ENCODE measurements around the gene MS4A12.
"Not testable (repeated sequence)": the region's sequence is repeated elsewhere in the genome, so short reads cannot be mapped to it uniquely, and the experiment has no call there.

The MS4A12 gene

GRCh38 chr11:60492488-60493009 is at the start of gene MS4A12:
Gene MS4A12 (plus strand): TSS chr11:60492778. CDS start chr11:60497319, 4,541 bp downstream.
- no peak for DNase-seq

GRCh38 chr11:60447070-60447469 is 45.5 kb upstream of the MS4A12 start:
- DNase-seq, result no peak

GRCh38 chr11:60447846-60448245 is 44.7 kb upstream of the MS4A12 start:
- no peak for DNase-seq

- not testable (repeated sequence) for DNase-seq
Observed at GRCh38 chr11:60451185-60451584, 41.4 kb upstream of the MS4A12 start.

- no peak for DNase-seq
Observed at GRCh38 chr11:60454212-60454611, 38.4 kb upstream of the MS4A12 start.

GRCh38 chr11:60455531-60456042 is 37.0 kb upstream of the MS4A12 start, which contains the start of gene MS4A1:
Gene MS4A1 (plus strand): TSS chr11:60455847. CDS start chr11:60462375, 6,528 bp downstream.
- no peak for DNase-seq

- DNase-seq, result no peak
Observed at GRCh38 chr11:60457576-60457975, 35.0 kb upstream of the MS4A12 start.

- DNase-seq, result no peak
Observed at GRCh38 chr11:60459345-60459744, 33.2 kb upstream of the MS4A12 start.

GRCh38 chr11:60468829-60469228 is 23.7 kb upstream of the MS4A12 start:
- no peak for DNase-seq

GRCh38 chr11:60469723-60470122 is 22.9 kb upstream of the MS4A12 start:
- no peak for DNase-seq

- DNase-seq, result no peak
Observed at GRCh38 chr11:60477035-60477445, 15.5 kb upstream of the MS4A12 start.

GRCh38 chr11:60482361-60482760 is 10.2 kb upstream of the MS4A12 start:
- no peak for DNase-seq

GRCh38 chr11:60485987-60486386 is 6.6 kb upstream of the MS4A12 start:
- no peak for DNase-seq

- DNase-seq, result no peak
Observed at GRCh38 chr11:60493454-60493853, 876 bp downstream of the MS4A12 start.

- DNase-seq, result no peak
Observed at GRCh38 chr11:60498399-60498798, 5.8 kb downstream of the MS4A12 start.

GRCh38 chr11:60498853-60499252 is 6.3 kb downstream of the MS4A12 start:
- no peak for DNase-seq

- DNase-seq, result peak; percentile 8
Observed at GRCh38 chr11:60500276-60500910, 7.8 kb downstream of the MS4A12 start.

- DNase-seq, result no peak
Observed at GRCh38 chr11:60502221-60502775, 9.7 kb downstream of the MS4A12 start.

- no peak for DNase-seq
Observed at GRCh38 chr11:60504219-60504905, 11.8 kb downstream of the MS4A12 start.

GRCh38 chr11:60509609-60510008 is 17.0 kb downstream of the MS4A12 start:
- DNase-seq, result not testable (repeated sequence)

- not testable (repeated sequence) for DNase-seq
Observed at GRCh38 chr11:60510209-60510608, 17.6 kb downstream of the MS4A12 start.

- no peak for DNase-seq
Observed at GRCh38 chr11:60511393-60511792, 18.8 kb downstream of the MS4A12 start.

- DNase-seq, result no peak
Observed at GRCh38 chr11:60512651-60513225, 20.2 kb downstream of the MS4A12 start.
